CD4-positive, alpha-beta T cell treated with Interleukin-12 subunit alpha and Interleukin-12 subunit beta, for 1 hour (primary cell): Measurements from ENCODE around the gene MTHFD2L.
"Not testable (repeated sequence)": the region's sequence is repeated elsewhere in the genome, so short reads cannot be mapped to it uniquely, and the experiment has no call there.

Experiments used
- DNase-seq: peaks from one replicate; pipeline ENCODE4 v3.0.0-alpha.2; 2020

The MTHFD2L gene

DNA sequence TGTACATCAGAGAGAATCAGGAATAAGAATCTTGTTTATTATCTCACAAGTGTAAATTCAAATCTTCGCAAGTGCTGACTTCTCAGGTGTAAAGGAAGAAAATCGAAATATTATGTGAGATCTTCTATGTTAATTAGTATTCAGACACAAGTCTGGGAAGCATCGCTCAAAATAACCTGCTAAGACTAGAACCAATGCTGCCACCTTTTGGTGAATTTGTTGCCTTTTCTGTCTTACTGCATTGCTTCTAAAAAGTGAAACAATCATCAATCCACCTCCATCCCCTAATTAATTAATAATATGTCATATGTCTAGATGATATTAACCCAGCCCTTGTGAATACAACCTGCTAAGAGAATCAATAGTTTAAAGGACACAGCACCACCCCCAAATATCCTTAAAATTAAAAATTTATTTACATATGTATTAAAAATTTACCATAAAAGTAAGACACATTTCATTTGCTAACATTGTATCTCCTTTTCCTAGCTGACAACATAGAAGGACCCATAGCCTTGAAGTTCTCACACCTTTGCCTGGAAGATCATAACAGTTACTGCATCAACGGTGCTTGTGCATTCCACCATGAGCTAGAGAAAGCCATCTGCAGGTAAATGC, 153.9 kb downstream of the MTHFD2L start:
- DNase-seq = peak; percentile 48

DNA sequence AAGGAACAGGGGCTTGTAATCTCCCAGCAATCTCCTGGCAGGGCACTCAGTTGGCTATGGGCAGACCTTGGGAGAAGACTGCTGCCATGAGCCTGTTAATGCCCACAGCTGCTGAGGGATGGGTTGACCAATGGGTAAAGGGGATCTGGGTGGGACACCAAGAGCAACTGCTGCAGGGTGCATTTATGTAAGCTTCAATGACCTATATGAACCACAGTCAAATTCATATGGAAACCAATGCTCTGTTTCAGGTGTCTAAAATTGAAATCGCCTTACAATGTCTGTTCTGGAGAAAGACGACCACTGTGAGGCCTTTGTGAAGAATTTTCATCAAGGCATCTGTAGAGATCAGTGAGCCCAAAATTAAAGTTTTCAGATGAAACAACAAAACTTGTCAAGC, 156.4 kb downstream of the MTHFD2L start:
- no peak for DNase-seq

DNA sequence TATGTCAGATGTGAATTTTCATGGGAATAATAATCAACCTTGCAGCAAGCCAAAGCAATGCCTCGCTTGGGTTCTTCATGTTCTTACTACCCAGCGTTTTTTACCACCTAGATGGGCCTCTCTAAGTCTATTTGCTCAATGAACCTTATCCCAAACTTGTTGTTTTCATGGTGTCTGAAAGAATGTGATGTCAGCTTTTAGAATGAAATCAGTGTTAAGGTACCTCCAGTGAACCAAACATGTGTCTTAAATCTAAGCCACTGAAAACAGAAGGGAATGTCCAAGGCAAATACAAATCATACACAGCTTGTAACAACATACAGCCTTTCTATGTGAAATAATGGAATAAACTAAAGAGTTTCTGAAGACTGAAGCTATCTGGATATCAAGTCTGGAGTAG, 157.0 kb downstream of the MTHFD2L start:
- no peak for DNase-seq

DNA sequence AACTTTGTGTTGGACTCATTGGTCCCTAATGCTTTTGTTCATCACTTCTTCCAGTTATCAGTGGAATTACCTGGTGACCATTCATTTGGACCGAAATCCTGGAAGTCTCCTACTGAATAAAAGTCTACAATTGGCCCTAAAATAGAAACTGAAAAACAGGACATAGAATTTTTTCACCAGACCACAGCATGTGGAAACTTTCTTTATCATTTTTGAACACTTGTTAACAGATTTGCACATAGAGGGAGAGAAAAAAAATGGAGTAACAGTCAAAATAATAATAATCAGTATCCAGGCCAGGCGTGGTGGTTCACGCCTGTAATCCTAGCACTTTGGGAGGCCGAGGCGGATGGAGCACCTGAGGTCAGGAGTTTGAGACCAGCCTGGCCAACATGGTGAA, 157.5 kb downstream of the MTHFD2L start:
- no peak for DNase-seq

DNA sequence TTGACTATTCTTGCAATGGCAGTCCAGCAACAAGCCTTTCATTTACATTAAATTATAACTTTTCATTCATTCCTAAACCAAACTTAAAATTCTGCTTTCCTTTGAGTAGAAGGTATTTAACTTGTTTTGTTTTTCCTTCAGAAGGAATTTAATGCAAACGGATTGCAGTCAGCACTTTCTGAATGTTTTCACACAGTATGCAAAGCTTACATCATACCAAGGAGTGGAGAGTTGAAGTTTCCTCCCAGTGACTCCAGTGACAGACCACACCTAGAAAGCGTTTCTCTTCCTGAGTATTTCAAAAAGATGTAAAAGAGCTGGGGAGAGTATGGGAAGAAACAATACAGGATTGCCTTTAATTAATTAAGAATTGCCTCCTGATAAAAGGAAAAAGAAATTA, 158.5 kb downstream of the MTHFD2L start:
- DNase-seq = no peak

DNA sequence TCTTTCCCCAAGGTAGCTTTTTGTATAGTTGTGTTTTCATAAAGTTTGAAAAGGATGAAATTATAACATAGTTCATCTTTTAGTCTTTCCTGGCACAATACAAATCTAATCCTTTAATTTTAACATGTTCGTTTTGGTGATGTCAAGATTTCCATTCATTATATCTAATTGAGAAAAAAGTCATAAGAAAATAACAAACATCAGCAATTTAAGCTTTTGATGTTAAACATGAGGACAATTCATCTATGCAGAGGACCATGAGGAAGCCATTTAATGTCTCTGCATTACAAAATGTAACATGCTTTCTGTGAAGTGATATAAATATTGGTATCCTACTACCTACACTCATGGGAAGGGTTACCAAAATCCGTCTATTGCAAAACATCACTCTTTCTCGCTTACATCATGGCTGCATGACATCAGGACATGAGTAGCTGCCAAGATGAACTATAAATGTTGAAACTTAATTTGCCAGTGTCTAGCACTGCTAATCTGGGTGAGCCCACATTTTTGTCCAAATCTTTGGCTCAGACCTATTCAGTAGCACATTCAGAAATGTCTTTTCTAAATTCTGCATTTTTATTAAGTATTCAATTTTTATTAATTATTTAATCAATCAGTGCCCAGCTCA, 159.8 kb downstream of the MTHFD2L start:
- no peak for DNase-seq

DNA sequence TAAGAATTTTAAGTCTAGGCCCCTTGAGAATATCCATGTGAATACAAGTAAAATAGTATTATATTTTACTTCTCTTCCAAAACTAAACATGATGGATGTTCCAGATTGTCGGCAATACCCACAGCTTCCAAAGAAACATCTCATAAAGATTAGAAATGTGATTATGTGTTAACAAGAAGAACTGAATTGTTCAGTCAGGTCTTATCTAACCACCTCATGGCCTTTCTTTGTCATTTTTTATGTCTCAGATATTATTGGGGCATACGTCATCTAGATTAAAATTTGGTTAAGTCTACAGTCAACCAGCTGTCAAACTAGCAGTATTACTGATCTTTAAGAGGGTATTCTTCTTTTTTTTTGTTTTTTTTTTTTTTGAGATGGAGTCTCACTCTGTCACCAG, 160.4 kb downstream of the MTHFD2L start:
- DNase-seq = no peak

DNA sequence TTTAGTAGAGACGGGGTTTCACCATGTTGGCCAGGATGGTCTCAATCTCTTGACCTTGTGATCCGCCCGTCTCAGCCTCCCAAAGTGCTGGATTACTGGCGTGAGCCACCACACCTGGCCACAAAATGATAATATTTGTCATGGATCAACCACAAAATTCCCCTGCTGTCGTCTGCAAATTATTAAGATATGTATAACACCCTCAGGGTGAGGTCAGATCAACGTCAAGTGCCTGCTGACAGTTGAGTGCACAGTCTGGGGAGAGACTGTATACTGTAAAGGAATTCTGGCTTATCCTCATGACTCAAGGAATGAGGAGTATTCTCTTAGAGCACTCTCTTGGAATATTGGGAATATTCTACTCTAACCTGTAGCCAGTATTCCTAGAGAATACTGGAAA, 161.6 kb downstream of the MTHFD2L start:
- no peak for DNase-seq

DNA sequence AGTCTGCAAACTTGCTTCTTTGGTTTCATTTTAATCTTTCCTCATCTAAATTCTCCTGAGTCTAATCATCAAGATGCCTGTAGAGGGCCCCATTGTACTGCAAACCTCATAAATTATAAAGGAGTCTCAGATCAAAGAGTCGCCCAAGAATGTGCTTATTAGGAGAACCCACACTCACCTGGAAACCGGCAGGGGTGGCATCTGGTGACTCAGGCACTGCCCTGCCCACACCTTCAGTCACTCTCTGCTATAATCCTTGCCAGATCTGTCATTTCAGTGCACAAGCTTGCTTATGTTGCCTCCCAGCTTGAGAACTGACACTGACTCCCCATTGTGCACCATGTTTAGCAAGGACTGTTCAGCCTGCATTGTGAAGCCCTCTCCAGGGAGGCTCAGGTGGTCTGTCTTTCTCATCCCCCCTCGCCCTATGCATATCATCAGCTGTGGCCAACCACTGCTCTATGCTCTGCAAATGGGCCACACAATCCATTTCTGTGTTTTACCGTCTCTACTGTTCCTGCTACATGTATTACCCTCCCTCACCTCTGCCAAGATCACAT, 162.7 kb downstream of the MTHFD2L start:
- peak; percentile 20 for DNase-seq

DNA sequence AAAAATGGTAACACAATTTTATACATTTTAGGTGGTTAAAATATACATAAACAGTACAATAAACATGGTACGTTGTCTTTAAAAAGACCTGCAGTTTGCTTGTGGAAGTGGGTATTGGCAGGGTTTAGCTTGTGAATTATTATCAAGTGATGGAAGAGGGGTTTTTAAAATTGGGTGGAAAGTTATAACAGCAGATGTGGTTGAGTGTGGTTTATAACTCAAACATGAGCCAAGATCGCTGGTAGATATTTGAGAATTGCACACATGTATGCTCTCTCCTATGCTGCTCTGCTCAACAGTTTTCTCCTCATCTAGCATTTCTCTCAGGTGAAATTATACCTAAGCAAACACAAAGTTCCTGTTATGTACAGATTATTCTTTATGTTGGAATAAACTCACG, 164.4 kb downstream of the MTHFD2L start:
- DNase-seq = no peak

DNA sequence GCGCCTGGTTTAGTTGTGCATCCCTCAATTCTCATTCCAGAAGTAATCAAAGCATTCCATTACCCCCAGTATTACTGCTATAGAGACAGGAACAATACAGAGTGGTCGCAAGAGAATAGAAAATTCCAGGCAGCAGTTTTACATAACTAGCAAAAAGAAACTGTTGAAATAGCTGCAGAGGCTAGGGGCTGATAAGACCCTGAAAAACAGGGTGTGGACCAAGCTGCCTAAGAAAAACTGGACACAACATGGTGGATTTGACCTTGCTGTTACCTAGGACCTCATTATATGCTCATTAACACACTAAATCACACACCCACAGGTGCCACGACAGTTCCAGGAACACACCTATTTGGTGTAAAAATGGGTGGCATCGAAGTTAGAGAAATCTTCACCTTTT, 165.7 kb downstream of the MTHFD2L start:
- no peak for DNase-seq

DNA sequence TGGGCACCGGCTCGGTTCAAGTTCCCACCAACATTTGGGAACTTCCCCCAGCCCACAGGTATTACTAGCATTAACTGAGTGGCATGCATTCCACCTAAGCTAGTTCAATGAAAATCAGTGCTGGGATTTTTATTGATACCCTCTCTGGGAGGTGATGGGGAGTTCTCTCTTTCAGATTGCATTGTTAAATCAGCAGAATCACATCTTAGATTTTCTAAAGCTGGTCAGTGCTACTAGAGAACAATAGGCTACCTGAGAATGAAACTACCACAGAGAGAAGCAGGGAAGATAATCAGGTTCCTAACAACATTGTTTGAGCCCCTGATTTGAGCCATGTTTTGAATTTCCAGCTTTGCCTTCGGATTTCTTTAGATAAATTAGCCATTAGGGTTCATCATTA, 166.3 kb downstream of the MTHFD2L start:
- no peak for DNase-seq

DNA sequence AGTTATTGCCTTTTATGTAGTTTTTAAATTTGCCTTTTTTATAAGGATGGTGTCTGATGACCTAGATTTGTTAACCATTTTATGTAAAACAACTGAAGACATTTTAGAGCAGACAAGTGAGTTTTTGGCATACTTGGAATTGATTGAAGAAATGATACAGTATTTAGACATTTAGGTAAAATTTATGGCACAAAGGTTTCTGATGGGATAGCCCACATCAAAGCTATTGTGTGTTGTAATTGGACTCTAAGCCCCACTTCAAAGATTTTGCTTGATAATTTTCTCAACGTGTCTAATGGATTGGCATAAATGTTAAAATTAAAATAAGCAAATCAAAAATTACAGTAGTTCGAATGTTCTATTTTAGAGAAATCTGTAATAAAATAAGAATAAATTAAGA, 168.0 kb downstream of the MTHFD2L start:
- DNase-seq = no peak

DNA sequence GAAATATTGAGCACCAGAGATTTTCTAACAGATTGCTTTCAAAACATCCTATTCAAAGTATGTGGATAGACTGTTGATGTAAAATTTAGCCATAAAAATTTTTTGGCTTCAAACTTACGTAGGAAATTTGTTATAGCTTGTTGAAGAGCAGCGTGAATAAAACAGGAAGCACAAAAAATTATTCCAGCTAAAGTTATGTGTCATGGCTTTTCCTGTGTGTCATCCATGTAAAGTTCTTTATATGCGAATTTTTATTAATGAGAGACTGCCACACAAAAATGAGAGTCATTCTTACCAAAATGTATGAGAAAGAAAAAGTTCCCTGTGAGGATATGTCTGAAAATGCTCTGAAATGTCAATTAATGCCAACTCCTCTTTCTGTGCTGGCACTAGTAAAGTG, 169.8 kb downstream of the MTHFD2L start:
- DNase-seq = no peak

DNA sequence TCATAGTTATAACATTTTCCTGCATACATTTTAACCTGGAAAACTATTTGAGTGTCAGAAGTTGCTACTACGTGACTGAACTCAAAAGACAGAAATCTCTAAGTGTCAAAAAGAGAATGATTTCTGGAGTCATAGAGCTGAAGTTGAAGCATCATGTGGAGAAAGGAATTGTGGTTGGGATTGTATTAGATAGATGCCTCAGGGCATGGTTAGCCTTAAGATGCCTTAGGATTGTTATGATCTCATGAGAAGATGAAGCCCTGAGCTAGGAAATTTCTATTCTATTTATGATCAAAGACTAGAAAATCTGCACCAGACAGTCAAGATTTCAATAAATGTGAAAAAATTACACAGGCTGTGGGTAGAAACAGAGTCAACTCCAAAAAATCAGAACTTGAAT, 170.6 kb downstream of the MTHFD2L start:
- no peak for DNase-seq

DNA sequence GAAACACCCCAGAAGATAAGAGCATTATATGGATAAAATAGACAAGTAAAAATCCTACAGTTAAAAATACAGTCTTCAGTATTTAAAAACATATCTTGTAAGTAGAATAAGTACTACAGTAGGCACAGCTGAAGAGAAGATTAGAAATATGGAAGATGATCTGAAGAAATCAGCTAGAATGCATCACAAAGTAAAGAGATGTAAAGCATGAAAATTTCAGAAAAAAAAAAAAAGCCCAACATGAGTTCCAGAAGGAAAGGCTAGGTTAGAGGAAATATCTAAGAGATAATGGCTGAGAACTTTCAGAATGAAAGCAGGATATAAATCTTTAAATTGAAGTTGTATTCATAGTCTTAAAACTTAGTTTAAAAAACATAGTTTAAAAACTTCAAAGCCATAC, 171.4 kb downstream of the MTHFD2L start:
- DNase-seq = no peak

DNA sequence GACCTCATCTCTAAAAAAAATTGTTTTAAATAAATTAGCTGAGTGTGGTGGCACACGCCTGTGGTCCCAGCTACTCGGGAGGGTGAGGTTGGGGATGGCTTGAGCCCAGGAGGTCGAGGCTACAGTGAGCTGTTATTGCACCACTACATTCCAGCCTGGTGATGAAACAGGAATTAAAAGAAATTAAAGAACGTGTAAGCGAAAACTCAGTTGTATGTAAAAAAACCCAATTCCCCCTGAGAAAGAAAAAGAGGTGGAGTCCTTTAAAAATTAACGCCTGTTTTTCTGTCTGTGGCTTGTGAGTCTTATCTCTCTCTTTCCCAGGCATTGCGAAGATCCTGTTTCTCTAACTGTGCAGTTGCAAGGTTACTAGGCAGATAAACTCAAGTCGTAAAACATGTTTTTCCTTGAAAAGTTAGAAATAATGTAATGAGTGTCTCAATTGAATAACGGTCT, 172.4 kb downstream of the MTHFD2L start:
- DNase-seq = no peak

DNA sequence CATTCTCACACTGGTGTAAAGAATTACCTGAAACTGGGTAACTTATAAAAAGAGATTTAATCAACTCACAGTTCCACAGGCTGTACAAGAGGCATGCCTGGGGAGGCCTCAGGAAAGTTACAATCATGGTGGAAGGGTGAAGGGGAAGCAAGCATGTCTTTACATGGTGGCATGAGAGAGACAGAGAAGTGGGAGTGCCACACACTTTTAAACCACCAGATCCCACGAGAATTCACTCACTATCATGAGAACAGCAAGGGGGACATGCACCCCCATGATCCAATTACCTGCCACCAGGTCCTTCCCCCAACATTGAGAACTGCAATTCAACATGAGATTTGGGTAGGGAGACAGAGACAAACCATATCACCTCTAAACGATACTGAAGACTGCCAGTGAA, 173.3 kb downstream of the MTHFD2L start:
- DNase-seq = no peak

DNA sequence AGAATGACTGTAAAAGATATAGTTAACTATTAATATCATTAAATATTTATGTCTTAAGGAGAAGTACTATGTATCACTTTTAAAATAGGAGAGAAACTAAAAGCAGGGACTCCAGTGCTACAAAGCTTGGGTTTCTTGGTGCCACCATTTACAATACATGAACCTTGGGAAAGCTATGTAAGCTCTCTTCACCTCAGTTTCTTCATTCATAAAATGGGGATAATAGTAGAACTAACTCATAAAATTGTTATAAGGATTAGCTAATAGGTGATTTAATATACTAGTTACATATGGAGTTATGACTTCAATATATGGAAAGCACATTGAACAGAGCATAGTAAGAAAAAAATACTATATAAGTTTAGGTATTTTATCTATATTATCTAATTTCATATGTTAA, 174.0 kb downstream of the MTHFD2L start:
- DNase-seq = no peak

DNA sequence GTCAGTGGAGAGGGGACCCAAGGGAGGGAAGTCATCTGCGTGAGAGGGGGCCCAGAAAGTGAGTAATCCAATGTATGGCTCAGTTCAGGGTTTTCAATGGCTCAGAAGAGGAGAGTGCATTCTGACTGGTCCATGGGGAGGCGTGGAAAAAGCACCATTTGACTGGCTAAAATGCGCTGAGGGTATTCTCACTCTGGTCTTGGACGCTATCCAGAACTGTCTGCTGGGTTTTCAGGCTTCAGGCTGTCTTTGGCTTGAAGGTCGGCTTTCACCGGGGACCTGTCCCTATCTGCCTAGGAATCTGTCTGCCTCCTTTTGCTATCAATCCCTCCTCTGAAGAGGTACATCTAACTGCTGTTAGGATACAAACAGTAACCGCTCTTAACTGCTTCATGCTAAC, 176.7 kb downstream of the MTHFD2L start:
- no peak for DNase-seq

DNA sequence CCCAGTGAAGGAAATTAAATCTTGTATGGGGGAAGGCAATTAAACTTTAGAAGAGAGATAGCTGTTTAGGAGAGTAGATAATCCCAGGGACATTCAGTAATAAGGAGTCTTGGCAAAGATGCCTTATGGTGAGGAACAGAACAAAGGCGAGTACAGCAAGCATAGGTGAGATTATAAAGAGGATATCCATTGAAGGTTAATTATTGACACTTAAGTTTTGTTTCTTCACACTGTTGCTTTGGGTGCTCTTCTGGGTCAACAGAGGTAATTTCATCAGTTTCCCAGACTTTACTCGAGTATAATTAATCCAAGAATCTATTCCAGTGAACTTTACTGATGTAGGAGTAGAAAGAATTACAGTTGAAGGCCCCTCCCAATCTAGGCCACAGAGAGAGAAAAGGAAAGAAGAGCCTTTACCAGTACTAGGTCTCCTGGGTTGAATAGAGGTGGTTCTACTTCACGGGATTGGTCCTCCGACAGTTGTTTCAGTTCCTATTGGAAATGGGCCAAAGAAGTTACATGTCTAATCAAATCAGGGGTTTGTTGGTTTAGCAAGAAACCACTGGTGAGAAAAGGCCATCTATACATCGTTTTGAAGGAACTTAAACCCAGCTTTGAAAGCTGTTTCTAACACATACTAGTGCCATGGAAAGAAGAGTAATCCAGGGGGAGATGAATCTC, 177.6 kb downstream of the MTHFD2L start:
- no peak for DNase-seq

DNA sequence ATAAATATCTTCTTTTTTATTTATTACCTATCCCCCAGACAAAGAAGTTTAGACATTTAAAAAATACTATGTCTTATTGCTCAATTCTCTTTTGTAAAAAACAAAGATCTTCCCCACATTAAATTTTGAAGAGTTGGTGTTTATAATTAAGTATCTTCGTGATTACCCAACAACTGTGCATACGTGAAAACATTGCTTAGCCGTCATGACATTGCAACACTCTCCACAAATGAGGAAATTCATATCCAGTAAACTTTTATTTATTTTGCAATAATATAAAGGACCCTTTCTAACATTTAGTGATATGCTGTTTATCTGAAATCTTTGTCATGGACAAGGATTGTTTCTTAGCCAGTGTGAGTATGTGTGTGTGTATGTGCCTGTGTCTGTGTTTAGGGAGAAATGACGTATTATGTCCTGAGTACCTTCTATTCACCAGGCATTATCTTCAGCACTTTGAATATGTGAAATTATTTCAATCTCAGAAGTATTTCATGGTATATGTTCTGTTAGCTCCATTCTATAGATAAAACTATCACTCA, 180.9 kb downstream of the MTHFD2L start:
- DNase-seq = no peak

DNA sequence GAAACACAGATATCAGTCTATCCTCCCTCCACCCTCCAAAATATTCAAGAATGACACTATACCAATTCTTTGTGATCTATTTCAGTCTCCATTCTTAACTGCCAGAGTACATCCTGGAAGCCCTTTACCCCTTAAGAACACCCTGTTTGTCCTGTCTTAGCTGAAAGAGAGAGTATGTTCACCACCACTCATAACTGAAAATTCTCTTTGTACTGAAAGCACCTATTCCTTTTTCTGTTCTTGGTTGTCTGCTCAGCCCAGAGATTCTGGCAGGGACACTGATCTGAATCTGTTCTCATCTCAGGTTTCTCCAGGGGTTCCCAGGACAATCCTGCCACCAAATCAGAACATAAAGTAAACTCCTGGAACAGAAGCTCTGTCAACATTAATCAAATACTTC, 181.6 kb downstream of the MTHFD2L start:
- no peak for DNase-seq

DNA sequence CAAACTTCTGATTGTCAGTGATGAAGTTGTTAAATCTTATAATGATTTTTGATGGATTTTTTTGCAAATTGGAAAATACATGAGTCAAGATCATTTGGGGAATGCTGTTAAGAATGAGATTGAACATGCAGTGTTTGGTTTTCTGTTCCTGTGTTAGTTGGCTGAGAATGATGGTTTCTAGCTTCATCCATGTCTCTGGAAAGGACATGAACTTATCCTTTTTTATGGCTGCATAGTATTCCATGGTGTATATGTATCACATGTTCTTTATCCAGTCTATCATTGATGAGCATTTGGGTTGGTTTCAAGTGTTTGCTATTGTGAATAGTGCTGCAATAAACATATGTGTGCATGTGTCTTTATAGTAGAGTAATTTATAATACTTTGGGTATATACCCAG, 182.5 kb downstream of the MTHFD2L start:
- DNase-seq = not testable (repeated sequence)
